DMS153 treated with DMSO at 0.1 percent for 48 hours (cell line): Measurements from ENCODE around the gene ADGRL3.
"Not testable (repeated sequence)": the region's sequence is repeated elsewhere in the genome, so short reads cannot be mapped to it uniquely, and the experiment has no call there.

ENCODE experiments used
- DNase-seq: peaks from one replicate; lab custom pipeline; 2025; ENCODE audit not compliant: unreplicated experiment; lab: John Stamatoyannopoulos, UW

ADGRL3 gene

GRCh38 chr4:61204353-61205060 is 4.4 kb downstream of the ADGRL3 start:
- DNase-seq = no peak

DNA sequence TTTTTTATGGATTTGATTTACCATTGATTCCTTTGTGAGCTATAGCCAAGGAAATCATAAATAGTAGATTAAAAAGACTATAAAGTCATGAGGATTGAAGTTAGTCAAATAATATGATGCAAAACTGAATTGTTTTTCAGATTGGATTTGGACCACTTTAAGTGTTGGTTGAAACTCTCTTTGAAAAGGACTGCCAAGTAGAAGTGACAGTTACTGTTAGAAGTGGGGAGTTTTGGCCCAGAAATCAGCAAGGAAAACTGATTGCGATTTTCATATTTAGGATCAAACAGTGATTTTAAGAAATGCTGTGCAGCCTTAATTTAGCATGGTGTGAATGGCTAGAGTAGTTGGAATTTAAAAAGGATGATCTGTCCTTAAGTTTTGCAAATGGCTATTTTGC is 4.9 kb downstream of the ADGRL3 start:
- no peak for DNase-seq

- DNase-seq = not testable (repeated sequence)
These were observed 7.0 kb downstream of the ADGRL3 start for GRCh38 chr4:61207156-61207555.

DNA sequence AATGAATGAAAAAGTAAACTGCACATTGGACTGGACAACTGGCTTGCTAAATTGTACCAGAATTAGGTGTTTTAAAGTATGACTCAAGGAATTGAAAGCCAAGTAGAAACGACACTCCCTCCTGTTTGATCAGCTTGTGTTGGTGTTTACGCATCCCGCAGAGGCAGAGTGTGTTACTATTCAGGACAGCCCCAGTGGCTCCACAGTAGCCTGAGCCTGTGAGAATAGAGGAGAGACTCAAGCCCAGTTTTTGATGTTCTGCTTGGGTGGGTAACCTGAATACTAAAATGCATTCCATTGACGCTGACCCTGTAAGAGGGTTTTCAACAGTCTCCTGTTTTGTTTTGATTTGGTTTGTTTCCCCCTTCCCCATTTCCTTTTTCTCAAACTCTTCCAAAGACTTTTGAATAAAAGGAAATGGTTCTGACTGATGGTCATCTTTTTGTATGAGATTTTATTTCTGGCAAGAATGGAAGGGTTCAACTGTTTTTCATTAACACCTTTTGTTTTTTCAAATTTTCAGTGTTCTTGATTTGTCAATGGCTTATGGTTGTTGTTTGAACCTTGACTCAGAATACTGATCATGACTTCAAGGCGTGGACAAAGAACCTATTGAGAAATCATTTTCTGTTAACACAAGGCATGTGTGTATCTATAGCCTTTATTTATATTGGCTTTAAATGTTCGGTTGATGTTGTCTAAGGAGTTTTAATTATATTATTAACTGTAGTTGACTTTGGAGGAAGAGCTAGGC is 10.2 kb downstream of the ADGRL3 start:
- peak; percentile 34 for DNase-seq

DNA sequence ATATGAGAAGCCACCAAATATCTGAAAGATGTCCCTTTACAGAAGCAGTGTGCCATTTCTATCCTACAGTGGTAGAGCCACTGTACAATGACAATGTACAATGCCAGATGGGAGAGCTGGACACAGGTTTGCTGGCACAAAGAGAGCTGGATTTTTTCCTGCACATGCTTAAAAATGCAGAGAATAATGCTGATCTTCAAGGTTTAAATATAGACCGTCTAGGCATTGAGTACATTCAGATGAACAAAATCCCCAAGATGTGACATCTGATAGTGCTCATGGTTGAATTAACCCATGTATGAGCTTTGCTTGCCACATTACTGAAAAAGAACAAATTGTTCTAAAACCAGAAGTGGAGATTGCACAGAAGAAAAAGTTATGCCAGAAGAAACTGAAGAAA is 11.7 kb downstream of the ADGRL3 start:
- no peak for DNase-seq

DNA sequence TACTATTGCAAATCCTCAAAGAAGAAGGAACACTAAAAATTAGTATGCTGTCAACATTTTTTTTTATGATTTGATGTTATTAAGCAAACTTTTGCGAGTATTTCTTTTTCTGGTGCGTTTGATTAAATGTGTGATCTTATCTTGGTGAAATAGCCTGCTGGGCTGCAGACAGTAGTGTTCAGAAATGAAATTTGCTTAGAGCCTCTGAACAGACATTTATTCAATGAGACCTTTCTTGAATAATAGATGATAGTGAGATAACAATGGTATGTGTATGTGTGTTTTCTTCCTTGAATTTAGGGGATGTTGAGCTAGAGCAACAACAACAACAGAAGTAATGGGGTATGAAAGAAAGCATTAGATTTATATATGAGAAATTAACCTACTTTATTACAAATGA is 12.7 kb downstream of the ADGRL3 start:
- no peak for DNase-seq

DNA sequence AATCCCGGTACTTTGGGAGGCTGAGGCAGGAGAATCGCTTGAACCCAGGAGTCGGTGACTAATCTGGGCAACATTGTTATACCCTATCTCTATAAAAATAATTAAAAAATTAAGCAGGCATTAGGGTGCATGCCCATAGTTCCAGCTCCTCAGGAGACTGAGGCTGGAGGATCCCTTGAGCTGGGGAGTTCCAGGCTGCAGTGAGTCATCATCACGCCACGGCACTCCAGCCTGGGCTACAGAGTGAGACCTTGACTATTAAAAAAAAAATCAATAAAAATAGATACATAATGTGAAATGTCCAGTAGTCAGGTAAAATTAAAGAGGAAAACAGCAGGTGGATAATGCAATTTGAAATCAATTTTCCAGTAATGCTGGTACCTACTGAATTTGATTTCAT is 14.6 kb downstream of the ADGRL3 start:
- DNase-seq = no peak

- DNase-seq = no peak
These were observed 17.1 kb downstream of the ADGRL3 start for GRCh38 chr4:61217222-61217621.

DNA sequence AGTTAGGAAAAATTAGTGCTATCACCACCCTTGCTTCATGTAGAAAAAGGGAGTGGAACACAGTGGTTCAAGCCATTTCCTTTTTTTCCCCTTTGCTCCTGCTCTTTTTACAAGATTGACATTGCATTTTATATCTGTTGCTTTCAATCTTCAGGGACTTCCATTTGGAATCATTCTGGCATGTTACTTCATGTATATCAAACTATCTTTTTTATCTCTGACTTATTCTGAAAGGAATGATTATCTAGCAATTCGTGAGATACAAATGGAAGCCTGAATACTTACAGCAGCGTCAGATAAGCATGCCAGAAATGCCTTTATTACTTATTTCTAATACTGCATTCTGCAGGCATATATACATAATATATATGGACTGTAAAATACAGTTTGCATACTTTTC is 20.4 kb downstream of the ADGRL3 start:
- DNase-seq = no peak

GRCh38 chr4:61223385-61223784 is 23.3 kb downstream of the ADGRL3 start:
- no peak for DNase-seq

DNA sequence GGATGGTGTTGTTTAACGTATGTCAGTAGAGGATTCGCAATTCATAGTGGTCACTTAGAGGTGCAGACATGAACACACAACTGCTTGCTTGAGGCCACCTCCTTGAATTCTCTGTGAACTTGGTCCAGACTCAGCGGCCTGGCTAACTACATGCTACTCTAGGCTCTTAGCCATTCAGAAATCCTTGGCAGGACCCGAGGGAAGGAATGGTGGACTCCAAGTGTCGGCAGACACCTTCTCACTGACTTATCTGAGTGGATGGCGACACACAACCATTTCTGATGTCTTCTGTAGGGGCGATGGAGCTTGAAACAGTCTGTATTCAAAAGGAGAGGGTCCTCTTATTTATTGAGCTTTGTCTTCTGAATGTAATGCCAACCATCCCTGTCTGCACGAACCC is 24.4 kb downstream of the ADGRL3 start:
- no peak for DNase-seq

DNA sequence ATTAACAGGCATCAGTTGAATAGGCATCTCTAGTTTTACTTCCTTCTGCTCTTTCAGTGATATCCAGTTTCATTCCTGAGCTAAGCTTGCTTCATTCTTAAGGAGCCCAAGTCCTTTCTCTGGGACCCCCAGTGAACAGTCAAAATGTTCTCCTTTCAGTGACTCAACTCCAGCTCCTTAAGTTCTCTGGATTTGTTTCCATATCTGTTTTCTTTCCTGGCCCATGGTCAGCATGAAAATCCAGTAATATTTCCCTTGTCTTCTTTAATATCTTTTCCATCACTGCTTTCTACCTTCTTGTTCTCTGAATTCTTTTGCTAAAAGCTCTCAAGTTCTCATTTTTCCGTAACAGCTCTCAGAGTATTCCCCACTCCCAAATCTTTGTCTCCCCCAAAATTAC is 25.5 kb downstream of the ADGRL3 start:
- no peak for DNase-seq

- no peak for DNase-seq
These were observed 31.3 kb downstream of the ADGRL3 start for GRCh38 chr4:61231421-61231820.

GRCh38 chr4:61239250-61239649 is 39.1 kb downstream of the ADGRL3 start:
- peak; percentile 22 for DNase-seq

- no peak for DNase-seq
These were observed 43.8 kb downstream of the ADGRL3 start for GRCh38 chr4:61243962-61244361.

- no peak for DNase-seq
These were observed 45.1 kb downstream of the ADGRL3 start for GRCh38 chr4:61245069-61245714.

GRCh38 chr4:61246034-61246433 is 45.9 kb downstream of the ADGRL3 start:
- no peak for DNase-seq

GRCh38 chr4:61248705-61249104 is 48.6 kb downstream of the ADGRL3 start:
- DNase-seq = no peak

DNA sequence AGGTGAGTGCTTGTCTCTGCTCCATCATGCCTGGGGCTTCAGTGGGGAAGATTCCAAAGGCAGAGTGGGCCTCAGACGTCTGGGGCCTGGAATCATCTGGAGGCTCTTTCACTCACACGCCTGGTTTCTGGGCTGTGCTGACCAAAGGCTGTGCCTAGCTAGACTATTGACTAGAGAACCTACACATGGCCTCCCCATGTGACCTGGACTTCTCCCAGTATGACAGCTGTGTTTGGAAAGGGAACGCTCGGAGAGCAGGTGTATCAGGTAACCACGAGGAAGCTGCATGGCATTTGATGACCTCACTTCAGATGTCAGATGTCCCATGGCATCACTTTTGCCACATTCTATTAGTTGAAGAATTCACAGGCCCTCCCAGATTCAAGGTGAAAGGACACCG is 51.0 kb downstream of the ADGRL3 start:
- DNase-seq = no peak

- no peak for DNase-seq
These were observed 54.3 kb downstream of the ADGRL3 start for GRCh38 chr4:61254406-61254805.

DNA sequence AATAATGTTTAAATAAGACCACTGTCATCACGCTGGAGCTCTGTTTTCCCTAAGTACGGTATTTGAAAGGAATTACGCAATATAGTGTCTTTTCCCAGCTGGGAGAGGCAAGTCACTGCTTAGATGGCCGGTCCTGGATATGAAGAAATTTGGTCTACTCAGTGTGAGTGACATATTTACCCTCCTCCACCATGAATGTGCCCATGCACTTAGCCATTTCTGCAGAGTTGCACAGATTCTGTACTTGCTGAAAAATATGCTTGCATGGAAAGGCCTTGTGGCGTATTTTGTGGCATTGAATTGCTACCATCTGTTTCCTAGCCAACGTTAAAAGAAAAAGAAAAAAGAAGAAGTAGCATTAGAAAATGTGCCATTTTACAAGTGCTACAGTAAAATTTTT is 73.1 kb downstream of the ADGRL3 start:
- DNase-seq = no peak

GRCh38 chr4:61274286-61274685 is 74.2 kb downstream of the ADGRL3 start:
- DNase-seq = no peak
